Stomach (tissue), 4 donors: ENCODE data around the gene RPGR.

Experiments used
- CTCF ChIP-seq, 7 experiments: fragments of 450-650 bp in 4 of 7; fragments of 200-600 bp in 3 of 7; sonication (generic) in 3 of 7; IDR thresholded peaks; one replicate each; pipeline ENCODE4 v1.5.1; 2016 to 2019; ENCODE audit warnings: antibody characterized with exemption in 7 of 7, control low read depth in 2 of 7, mild to moderate bottlenecking in 1 of 7
- EP300 ChIP-seq: sonication (generic); formaldehyde crosslinking; IDR thresholded peaks from one replicate; pipeline ENCODE4 v1.6.1; 2017; ENCODE audit warnings: antibody characterized with exemption
- POLR2A ChIP-seq, 4 donors: fragments of 450-650 bp; IDR thresholded peaks; one replicate each; pipeline ENCODE4 v1.6.1; 2016; ENCODE audit warnings: antibody characterized with exemption in 4 of 4, control low read depth in 2 of 4, mild to moderate bottlenecking in 1 of 4, moderate library complexity in 1 of 4
- POLR2AphosphoS5 ChIP-seq, 3 donors: sonication (generic); formaldehyde crosslinking; IDR thresholded peaks; one replicate each; pipeline ENCODE4 v1.6.1; 2016; ENCODE audit warnings: antibody characterized with exemption in 3 of 3

GRCh38 chrX:38277136-38277535 is 50.2 kb downstream of the RPGR start:
- TF ChIP-seq POLR2A (IDR thresholded peaks at IDR 0.05), result no peak
- TF ChIP-seq CTCF (IDR thresholded peaks at IDR 0.05), result no peak
- TF ChIP-seq POLR2AphosphoS5 (IDR thresholded peaks at IDR 0.05), result no peak
- no peak for TF ChIP-seq EP300
